IMR-90 (cell line): ENCODE data around the gene MARF1. TPM values are rescaled to one million over a fixed set of nuclear protein-coding genes. Genes with fewer than 3 reads are reported as not detected.

Source experiments
- ATAC-seq: fragments of 200-7000 bp; cut with Tn5 transposase; 2 replicates; pipeline ENCODE4 v1.9.1; 2020; ENCODE audit warnings: low read depth, mild to moderate bottlenecking, moderate library complexity
- BruUV-seq: library from RNA; stranded (reverse); fragments of 400-500 nt; replicated peaks from 2 replicates; lab custom pipeline; 2021; lab: Mats Ljungman, UMichigan
- CTCF ChIA-PET: fragments of 300-600 bp; formaldehyde crosslinking; extraction: SDS; loops from one replicate; lab custom pipeline; 2021; ENCODE audit warnings: antibody characterized with exemption; lab: Yijun Ruan, JAX
- POLR2A ChIA-PET: fragments of 300-600 bp; sonication (Branson Sonifier 250); formaldehyde crosslinking; loops from one replicate; lab custom pipeline; 2022; ENCODE audit warnings: antibody characterized with exemption; ENCODE audit not compliant: unreplicated experiment; lab: Charles Lee
- DNase-seq: peaks from one replicate; pipeline ENCODE4 v3.0.0; 2013
- H2AFZ ChIP-seq: replicated peaks from 2 replicates; pipeline ENCODE3; 2013; ENCODE audit warnings: low read length, mild to moderate bottlenecking; ENCODE audit not compliant: poor library complexity
- H2AK5ac ChIP-seq: 2 replicates; pipeline ENCODE4 v1.6.1; 2013; ENCODE audit warnings: low read depth, low read length, inconsistent platforms
- H2AK9ac ChIP-seq: replicated peaks from 2 replicates; pipeline ENCODE3; 2013; ENCODE audit warnings: mild to moderate bottlenecking, low read depth, low read length, moderate library complexity; ENCODE audit not compliant: poor library complexity
- H2BK120ac ChIP-seq: 2 replicates; pipeline ENCODE4 v1.6.1; 2013; ENCODE audit warnings: low read depth, low read length, inconsistent platforms
- H2BK15ac ChIP-seq: 3 replicates; pipeline ENCODE4 v1.6.1; 2013; ENCODE audit warnings: low read depth, low read length, inconsistent platforms
- H2BK20ac ChIP-seq: 2 replicates; pipeline ENCODE4 v1.6.1; 2013; ENCODE audit warnings: low read depth, mild to moderate bottlenecking, inconsistent platforms, low read length, moderate library complexity
- H2BK5ac ChIP-seq: 2 replicates; pipeline ENCODE4 v1.6.1; 2013; ENCODE audit warnings: mild to moderate bottlenecking, low read depth, low read length, inconsistent platforms; ENCODE audit not compliant: poor library complexity, severe bottlenecking
- H3K14ac ChIP-seq: replicated peaks from 2 replicates; pipeline ENCODE4 v1.6.1; 2013; ENCODE audit warnings: low read depth, low read length, inconsistent platforms
- H3K18ac ChIP-seq: 2 replicates; pipeline ENCODE4 v1.6.1; 2013; ENCODE audit warnings: low read depth, low read length, control low read depth
- H3K23ac ChIP-seq: 2 replicates; pipeline ENCODE4 v1.6.1; 2013; ENCODE audit warnings: low read depth, low read length, inconsistent platforms
- H3K27ac ChIP-seq: 2 replicates; pipeline ENCODE4 v1.5.1; 2013; ENCODE audit warnings: mild to moderate bottlenecking, control low read depth, low read length; ENCODE audit not compliant: insufficient read depth
- H3K27me3 ChIP-seq: 2 replicates; pipeline ENCODE4 v1.6.1; 2013; ENCODE audit warnings: low read length; ENCODE audit not compliant: control insufficient read depth, insufficient read depth
- H3K36me3 ChIP-seq: 2 replicates; pipeline ENCODE4 v1.6.1; 2013; ENCODE audit warnings: low read length, mixed read lengths; ENCODE audit not compliant: control insufficient read depth, insufficient read depth
- H3K4ac ChIP-seq: 2 replicates; pipeline ENCODE4 v1.6.1; 2013; ENCODE audit warnings: low read depth, low read length, inconsistent platforms
- H3K4me1 ChIP-seq: 2 replicates; pipeline ENCODE4 v1.6.1; 2013; ENCODE audit warnings: low read length, mixed read lengths; ENCODE audit not compliant: control insufficient read depth, insufficient read depth
- H3K4me2 ChIP-seq: 2 replicates; pipeline ENCODE4 v1.6.1; 2013; ENCODE audit warnings: low read depth, mild to moderate bottlenecking, control low read depth, low read length, moderate library complexity
- H3K4me3 ChIP-seq: 2 replicates; pipeline ENCODE4 v1.5.1; 2013; ENCODE audit warnings: low read depth, mild to moderate bottlenecking, control low read depth, low read length, moderate library complexity; ENCODE audit not compliant: insufficient read depth
- H3K56ac ChIP-seq: 2 replicates; pipeline ENCODE4 v1.6.1; 2013; ENCODE audit warnings: low read length, inconsistent platforms; ENCODE audit not compliant: insufficient read depth; ENCODE audit errors: extremely low read depth
- H3K79me1 ChIP-seq, 2 experiments: 2 replicates each; pipeline ENCODE4 v1.6.1; 2013; ENCODE audit warnings: low read length in 2 of 2, inconsistent platforms in 1 of 2, low read depth in 1 of 2
- H3K9ac ChIP-seq: 2 replicates; pipeline ENCODE4 v1.6.1; 2013; ENCODE audit warnings: low read depth, low read length, control low read depth
- H3K9me1 ChIP-seq: 2 replicates; pipeline ENCODE4 v1.6.1; 2013; ENCODE audit warnings: low read length, inconsistent platforms; ENCODE audit not compliant: insufficient read depth
- H3K9me3 ChIP-seq: 2 replicates; pipeline ENCODE4 v1.6.1; 2013; ENCODE audit warnings: low read length; ENCODE audit not compliant: control insufficient read depth, insufficient read depth
- H4K20me1 ChIP-seq: 2 replicates; pipeline ENCODE4 v1.6.1; 2013; ENCODE audit warnings: low read length, inconsistent platforms; ENCODE audit not compliant: insufficient read depth
- H4K5ac ChIP-seq: 2 replicates; pipeline ENCODE4 v1.6.1; 2013; ENCODE audit warnings: mild to moderate bottlenecking, low read depth, low read length, control low read depth
- H4K8ac ChIP-seq, 2 experiments: 2 replicates each; pipeline ENCODE4 v1.6.1; 2013; ENCODE audit warnings: low read depth in 2 of 2, low read length in 2 of 2, control low read depth in 1 of 2, inconsistent platforms in 1 of 2
- H4K91ac ChIP-seq: 2 replicates; pipeline ENCODE4 v1.6.1; 2013; ENCODE audit warnings: low read depth, low read length, inconsistent platforms; ENCODE audit not compliant: insufficient read depth
- BHLHE40 ChIP-seq: fragments of 150-350 bp; IDR thresholded peaks from 2 replicates; pipeline ENCODE4 v1.6.1; 2016; ENCODE audit warnings: mild to moderate bottlenecking, low read depth, low read length
- CEBPB ChIP-seq: IDR thresholded peaks from 2 replicates; pipeline ENCODE4 v1.6.1; 2012; ENCODE audit warnings: low read depth, low read length, improper control_type of control experiment
- CHD1 ChIP-seq: IDR thresholded peaks from 2 replicates; pipeline ENCODE4 v1.6.1; 2012; ENCODE audit warnings: low read depth, low read length, improper control_type of control experiment
- FOS ChIP-seq: fragments of 150-350 bp; IDR thresholded peaks from 2 replicates; pipeline ENCODE4 v1.6.1; 2016; ENCODE audit warnings: low read depth, low read length
- MAFK ChIP-seq: IDR thresholded peaks from 2 replicates; pipeline ENCODE4 v1.6.1; 2012; ENCODE audit warnings: low read depth, low read length, improper control_type of control experiment
- MAZ ChIP-seq: IDR thresholded peaks from 2 replicates; pipeline ENCODE4 v1.6.1; 2012; ENCODE audit warnings: low read depth, mild to moderate bottlenecking, low read length, improper control_type of control experiment, moderate library complexity, borderline replicate concordance
- MXI1 ChIP-seq: IDR thresholded peaks from 2 replicates; pipeline ENCODE4 v1.6.1; 2012; ENCODE audit warnings: low read depth, mild to moderate bottlenecking, low read length, moderate library complexity, borderline replicate concordance
- NFE2L2 ChIP-seq: fragments of 150-350 bp; IDR thresholded peaks from 2 replicates; pipeline ENCODE4 v1.6.1; 2016; ENCODE audit warnings: low read depth, mild to moderate bottlenecking, low read length
- POLR2A ChIP-seq: IDR thresholded peaks from 2 replicates; pipeline ENCODE4 v1.6.1; 2012; ENCODE audit warnings: mild to moderate bottlenecking, low read depth, low read length
- RAD21 ChIP-seq: IDR thresholded peaks from 2 replicates; pipeline ENCODE4 v1.6.1; 2012; ENCODE audit warnings: low read length, improper control_type of control experiment
- RCOR1 ChIP-seq: IDR thresholded peaks from 2 replicates; pipeline ENCODE4 v1.6.1; 2012; ENCODE audit warnings: mild to moderate bottlenecking, low read length, improper control_type of control experiment; ENCODE audit not compliant: insufficient replicate concordance
- RFX5 ChIP-seq: IDR thresholded peaks from 2 replicates; pipeline ENCODE4 v1.8.0; 2012; ENCODE audit warnings: low read depth, mild to moderate bottlenecking, low read length, moderate library complexity
- SMC3 ChIP-seq: fragments of 150-350 bp; IDR thresholded peaks from 2 replicates; pipeline ENCODE4 v1.6.1; 2016; ENCODE audit warnings: low read depth, mild to moderate bottlenecking, antibody characterized with exemption, low read length, moderate library complexity
- WGBS, 2 experiments: methylation state at CpG; one replicate each; pipeline versions ENCODE4 v1.1.5 to v1.1.7; 2013; ENCODE audit warnings: missing lambda C conversion rate in 2 of 2; ENCODE audit not compliant: insufficient read length in 1 of 2; ENCODE audit errors: extremely low coverage in 2 of 2; 5-methylcytosine and 5-hydroxymethylcytosine counted together
- dilution Hi-C: fragments of 300-500 bp; cut with HindIII; formaldehyde crosslinking; loops from one replicate; pipeline ENCODE4 v1.14.3; 2018; ENCODE audit warnings: low sequenced_read_pairs; ENCODE audit not compliant: unreplicated experiment
- in situ Hi-C: fragments of 300-500 bp; cut with MboI; formaldehyde crosslinking; loops from 3 replicates; pipeline ENCODE4 v1.14.3; 2019; ENCODE audit warnings: low sequenced_read_pairs, inconsistent platforms, mixed read lengths
- intact Hi-C: fragments of 100-400 bp; cut with micrococcal nuclease; formaldehyde crosslinking; loops from 2 replicates; pipeline ENCODE4 v1.10.0; 2022
- polyA plus RNA-seq, 3 experiments: library from polyadenylated mRNA; depleted of rRNA; stranded (reverse); fragments of >200 nt; gene quantifications; 2 replicates each; pipeline ENCODE4 v1.2.3, GENCODE V29; 2012; ENCODE audit warnings: low replicate concordance in 1 of 3
- total RNA-seq: library from RNA; depleted of rRNA; stranded (reverse); fragments of >200 nt; gene quantifications from 2 replicates; pipeline ENCODE4 v1.2.3, GENCODE V29; 2012
- TF ChIP-seq, protein P1 (sequence below): fragments of 150-350 bp; IDR thresholded peaks from 2 replicates; pipeline ENCODE4 v1.6.1; 2017; ENCODE audit warnings: mild to moderate bottlenecking, antibody characterized with exemption, low read length, low read depth
- TF ChIP-seq, protein P2 (sequence below): fragments of 150-350 bp; IDR thresholded peaks from 2 replicates; pipeline ENCODE4 v1.6.1; 2016; ENCODE audit warnings: low read depth, mild to moderate bottlenecking, low read length, moderate library complexity, borderline replicate concordance

The MARF1 gene
- total and polyA plus RNA-seq, 2 of the 4 experiments (the other 2 are of a cell fraction), result 9.0 to 12.9 TPM

- no peaks in the 10 kb centered on the region for H3K27me3 ChIP-seq
- no peak overlapping the region for H3K4me2 ChIP-seq
- peak overlapping the region; percentile 61; the same call in 1 of the 2 replicates for H2BK120ac ChIP-seq
- no peak for TF ChIP-seq RAD21
- TF ChIP-seq POLR2A, result no peak
- TF ChIP-seq RFX5, result no peak
- no peak for TF ChIP-seq NFE2L2
- no peak for TF ChIP-seq MAZ
- TF ChIP-seq, protein P1, sequence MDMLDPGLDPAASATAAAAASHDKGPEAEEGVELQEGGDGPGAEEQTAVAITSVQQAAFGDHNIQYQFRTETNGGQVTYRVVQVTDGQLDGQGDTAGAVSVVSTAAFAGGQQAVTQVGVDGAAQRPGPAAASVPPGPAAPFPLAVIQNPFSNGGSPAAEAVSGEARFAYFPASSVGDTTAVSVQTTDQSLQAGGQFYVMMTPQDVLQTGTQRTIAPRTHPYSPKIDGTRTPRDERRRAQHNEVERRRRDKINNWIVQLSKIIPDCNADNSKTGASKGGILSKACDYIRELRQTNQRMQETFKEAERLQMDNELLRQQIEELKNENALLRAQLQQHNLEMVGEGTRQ, result no peak
- TF ChIP-seq MAFK, result no peak
- TF ChIP-seq CHD1, result no peak
- TF ChIP-seq MXI1, result no peak
- TF ChIP-seq, protein P2, sequence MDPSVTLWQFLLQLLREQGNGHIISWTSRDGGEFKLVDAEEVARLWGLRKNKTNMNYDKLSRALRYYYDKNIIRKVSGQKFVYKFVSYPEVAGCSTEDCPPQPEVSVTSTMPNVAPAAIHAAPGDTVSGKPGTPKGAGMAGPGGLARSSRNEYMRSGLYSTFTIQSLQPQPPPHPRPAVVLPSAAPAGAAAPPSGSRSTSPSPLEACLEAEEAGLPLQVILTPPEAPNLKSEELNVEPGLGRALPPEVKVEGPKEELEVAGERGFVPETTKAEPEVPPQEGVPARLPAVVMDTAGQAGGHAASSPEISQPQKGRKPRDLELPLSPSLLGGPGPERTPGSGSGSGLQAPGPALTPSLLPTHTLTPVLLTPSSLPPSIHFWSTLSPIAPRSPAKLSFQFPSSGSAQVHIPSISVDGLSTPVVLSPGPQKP, result no peak
- TF ChIP-seq BHLHE40, result no peak
- no peak for TF ChIP-seq SMC3
- TF ChIP-seq FOS, result no peak
- no peak for TF ChIP-seq CEBPB
- TF ChIP-seq RCOR1, result no peak
- in situ Hi-C loops (no loop called here), intact Hi-C loops (loop anchor here (2.0 kb wide), 1 partner anchor 21 kb away; the partner anchor contains the start of gene NDE1), dilution Hi-C loops (no loop called here)
- ChIA-PET CTCF (interaction anchor here (0.6 to 2.4 kb wide), 2 partner anchors 11 to 236 kb away, joined by 5 to 14 read pairs; no protein-coding TSS in a partner anchor), POLR2A (no interaction called here)
- H2BK20ac ChIP-seq, result peak overlapping the region; percentile 1; the same call in 1 of the 2 replicates
- H3K9me1 ChIP-seq, result peaks cover 9% of the 10 kb centered on the region
- H3K36me3 ChIP-seq, result peaks cover 21% of the 10 kb centered on the region
- BruUV-seq, result no TSS peak
- H3K79me1 ChIP-seq, result peaks cover 31 to 56% of the 10 kb centered on the region in 2 experiments
- H3K4me1 ChIP-seq, result peaks cover 11% of the 10 kb centered on the region
- no peak overlapping the region for H3K18ac ChIP-seq
- H3K23ac ChIP-seq, result 0 out of 2 replicates have a peak overlapping the region, but pooled peaks have one; percentile 16
- 95% methylated on average over 3 of the region's 8 CpGs; no CpG with 5 or more reads in 1 of the 2 experiments for WGBS, 2 experiments
- H2AFZ ChIP-seq, result no peak overlapping the region
- no peak overlapping the region for H4K5ac ChIP-seq
- H3K4ac ChIP-seq, result peak overlapping the region; percentile 47; the same call in 1 of the 2 replicates
- no peaks in the 10 kb centered on the region for H3K9me3 ChIP-seq
- no peak overlapping the region for H2BK5ac ChIP-seq
- H4K91ac ChIP-seq, result no peak overlapping the region
- no peak overlapping the region for H4K8ac ChIP-seq
- no peak overlapping the region for H3K9ac ChIP-seq
- no peak for ATAC-seq
- DNase-seq, result no peak
- H2BK15ac ChIP-seq, result peak overlapping the region; percentile 67; the same call in 1 of the 3 replicates
- no peak overlapping the region for H3K4me3 ChIP-seq
- 0 out of 2 replicates have a peak overlapping the region, but pooled peaks have one; percentile 31 for H3K14ac ChIP-seq
- H2AK9ac ChIP-seq, result no peak overlapping the region
- H3K27ac ChIP-seq, result 0 out of 2 replicates have a peak overlapping the region, but pooled peaks have one; percentile 18
- no peak overlapping the region for H3K56ac ChIP-seq
- H4K20me1 ChIP-seq, result peaks cover 8% of the 10 kb centered on the region; the same call in 1 of the 2 replicates
- peak overlapping the region; percentile 77; the same call in 1 of the 2 replicates for H2AK5ac ChIP-seq
These were observed 28.7 kb upstream of the MARF1 start for GRCh38 chr16:15671530-15672117.
